Effector memory CD8-positive, alpha-beta T cell (primary cell): ENCODE measurements around the gene SMARCB1.
A peak's percentile ranks its signal among the peaks of the same experiment; 100 is the strongest.

Experiments
- ATAC-seq: fragments of 150-1000 bp; cut with Tn5 transposase; replicated peaks from 2 replicates; pipeline ENCODE4 v1.10.0; 2021; ENCODE audit warnings: mild to moderate bottlenecking, moderate library complexity
- DNase-seq, 3 experiments: peaks; one replicate each; pipeline ENCODE4 v3.0.0; 2021
- H3K27ac Mint-ChIP-seq, 2 donors: one replicate each; pipeline ENCODE4 v1.8.0; 2022; ENCODE audit warnings: mild to moderate bottlenecking in 2 of 2, mixed read lengths in 2 of 2, moderate library complexity in 2 of 2
- H3K27me3 Mint-ChIP-seq, 2 donors: one replicate each; pipeline ENCODE4 v1.8.0; 2022; ENCODE audit warnings: mixed read lengths in 2 of 2
- H3K36me3 Mint-ChIP-seq: one replicate; pipeline ENCODE4 v1.8.0; 2022; ENCODE audit warnings: mild to moderate bottlenecking, moderate library complexity, mixed read lengths; ENCODE audit not compliant: insufficient read depth
- H3K4me1 Mint-ChIP-seq, 2 donors: one replicate each; pipeline ENCODE4 v1.8.0; 2022; ENCODE audit warnings: low read depth in 2 of 2, mixed read lengths in 2 of 2
- H3K4me3 Mint-ChIP-seq, 2 donors: one replicate each; pipeline ENCODE4 v1.8.0; 2022; ENCODE audit warnings: mild to moderate bottlenecking in 2 of 2, mixed read lengths in 2 of 2, moderate library complexity in 2 of 2
- H3K9me3 Mint-ChIP-seq, 2 donors: one replicate each; pipeline ENCODE4 v1.8.0; 2022; ENCODE audit warnings: mixed read lengths in 2 of 2

SMARCB1 gene

DNA sequence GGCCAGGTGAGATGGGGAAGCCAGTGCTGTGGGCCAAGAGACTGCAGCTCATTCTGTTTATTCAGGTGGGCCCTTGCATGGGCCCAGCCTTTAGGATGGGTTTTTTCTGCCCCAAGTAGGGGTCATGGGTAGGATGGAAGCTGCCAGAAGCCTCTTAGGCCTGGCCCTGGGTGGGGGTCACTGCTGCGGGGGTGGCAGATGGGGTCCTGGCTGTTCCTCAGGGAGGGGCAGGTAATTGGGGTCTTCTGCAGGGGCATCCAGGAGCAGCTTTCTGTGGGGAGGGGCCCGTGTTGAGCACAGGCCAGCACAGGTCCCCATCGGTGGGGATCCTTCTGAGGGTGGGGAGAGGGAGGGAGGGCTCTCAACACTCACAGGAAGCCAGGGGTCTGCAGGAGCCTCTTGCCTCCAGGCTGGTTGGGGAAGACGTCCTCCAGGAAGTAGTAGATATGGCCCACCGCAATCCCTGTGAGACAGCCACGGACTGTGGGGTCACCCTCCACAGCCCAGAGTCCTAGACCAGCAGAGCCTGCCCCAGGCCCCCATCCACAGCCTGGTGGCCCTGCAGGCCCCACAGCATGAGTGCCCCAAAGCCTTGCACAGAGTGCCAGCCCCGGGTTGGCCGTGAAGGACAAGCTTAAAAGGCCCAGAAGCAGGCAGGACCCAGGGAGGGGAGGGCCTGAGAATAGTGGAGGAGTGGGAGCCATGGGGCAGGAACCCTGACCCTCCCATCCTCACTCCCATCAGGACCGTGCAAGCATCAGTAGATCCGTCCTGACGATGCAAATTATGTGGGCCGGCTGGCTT is 50.1 kb downstream of the SMARCB1 start:
- Mint-ChIP-seq H3K27me3 (no peaks in the 10 kb centered on the region), H3K4me3 (peak overlapping the region in 1 of 2 donors; percentile 17), H3K36me3 (peaks cover 18% of the 10 kb centered on the region), H3K27ac (peak overlapping the region in 1 of 2 donors; percentile 93), H3K9me3 (no peaks in the 10 kb centered on the region), H3K4me1 (peaks cover 16 to 19% of the 10 kb centered on the region in 2 donors)
- DNase-seq (no peak), ATAC-seq (no peak)

DNA sequence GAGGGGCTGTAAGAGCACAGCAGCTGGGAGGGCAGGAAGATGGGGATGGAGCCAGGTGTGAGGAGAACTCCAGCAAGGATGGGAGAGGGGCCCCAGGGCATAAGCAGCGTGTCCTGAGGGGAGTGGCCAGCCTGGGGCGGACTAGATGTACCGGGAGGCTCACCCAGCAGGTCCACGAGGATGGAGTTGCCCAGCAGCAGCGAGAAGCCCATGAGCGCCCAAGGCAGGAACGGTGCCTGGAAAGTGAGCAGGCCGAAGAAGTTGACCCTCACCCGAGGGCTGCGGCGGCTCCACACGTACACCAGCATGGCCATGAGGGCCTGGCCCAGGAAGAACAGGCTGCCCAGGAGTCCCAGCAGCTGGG is 50.7 kb downstream of the SMARCB1 start:
- Mint-ChIP-seq H3K27me3 (no peaks in the 10 kb centered on the region), H3K27ac (peak overlapping the region in 1 of 2 donors; percentile 93), H3K9me3 (no peaks in the 10 kb centered on the region), H3K36me3 (peaks cover 18% of the 10 kb centered on the region), H3K4me3 (peak overlapping the region; percentile 92 to 96), H3K4me1 (peaks cover 16 to 19% of the 10 kb centered on the region in 2 donors)
- DNase-seq: no peak
- ATAC-seq: no peak

DNA sequence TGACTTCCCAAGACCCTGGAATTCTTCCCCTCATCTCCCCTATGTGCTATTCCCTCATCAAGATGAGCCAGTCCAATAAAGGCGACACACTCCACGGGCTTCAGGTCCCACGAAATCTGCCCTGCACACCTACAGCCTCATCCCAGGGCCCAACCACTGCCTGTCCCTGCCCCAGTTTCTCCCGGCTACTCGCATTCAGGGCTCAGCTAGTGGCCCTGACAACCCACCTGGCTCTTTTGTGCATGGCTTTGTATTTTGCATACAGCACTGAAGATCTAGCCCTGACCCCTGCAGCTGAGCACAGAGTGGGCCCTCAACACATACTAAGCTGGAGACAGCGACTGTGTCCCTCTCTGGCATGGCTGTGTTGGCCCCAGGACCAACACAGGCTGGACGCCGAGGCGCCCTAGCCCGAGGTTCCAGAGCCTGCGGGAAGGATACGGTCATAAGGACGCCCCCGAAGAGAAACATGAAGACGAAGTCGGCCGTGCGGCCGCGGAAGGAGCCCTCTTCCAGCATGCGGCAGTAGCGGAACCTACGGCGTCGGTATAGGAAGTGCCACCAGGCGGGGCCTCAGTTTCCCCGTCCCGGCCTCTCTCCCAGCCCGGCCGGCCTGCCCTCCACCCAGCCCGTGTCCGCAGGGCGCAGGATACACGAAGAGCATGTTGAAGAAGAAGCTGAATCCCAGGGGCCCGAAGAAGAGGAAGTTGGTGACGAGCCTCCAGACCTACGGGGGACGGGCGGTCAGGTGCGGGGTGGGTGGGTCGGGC is 51.3 kb downstream of the SMARCB1 start:
- Mint-ChIP-seq H3K27ac (peak overlapping the region; percentile 28 to 93), H3K4me3 (peak overlapping the region; percentile 92 to 96), H3K9me3 (no peaks in the 10 kb centered on the region), H3K36me3 (peaks cover 18% of the 10 kb centered on the region), H3K4me1 (peaks cover 16 to 19% of the 10 kb centered on the region in 2 donors), H3K27me3 (no peaks in the 10 kb centered on the region)
- DNase-seq (no peak), ATAC-seq (no peak)

DNA sequence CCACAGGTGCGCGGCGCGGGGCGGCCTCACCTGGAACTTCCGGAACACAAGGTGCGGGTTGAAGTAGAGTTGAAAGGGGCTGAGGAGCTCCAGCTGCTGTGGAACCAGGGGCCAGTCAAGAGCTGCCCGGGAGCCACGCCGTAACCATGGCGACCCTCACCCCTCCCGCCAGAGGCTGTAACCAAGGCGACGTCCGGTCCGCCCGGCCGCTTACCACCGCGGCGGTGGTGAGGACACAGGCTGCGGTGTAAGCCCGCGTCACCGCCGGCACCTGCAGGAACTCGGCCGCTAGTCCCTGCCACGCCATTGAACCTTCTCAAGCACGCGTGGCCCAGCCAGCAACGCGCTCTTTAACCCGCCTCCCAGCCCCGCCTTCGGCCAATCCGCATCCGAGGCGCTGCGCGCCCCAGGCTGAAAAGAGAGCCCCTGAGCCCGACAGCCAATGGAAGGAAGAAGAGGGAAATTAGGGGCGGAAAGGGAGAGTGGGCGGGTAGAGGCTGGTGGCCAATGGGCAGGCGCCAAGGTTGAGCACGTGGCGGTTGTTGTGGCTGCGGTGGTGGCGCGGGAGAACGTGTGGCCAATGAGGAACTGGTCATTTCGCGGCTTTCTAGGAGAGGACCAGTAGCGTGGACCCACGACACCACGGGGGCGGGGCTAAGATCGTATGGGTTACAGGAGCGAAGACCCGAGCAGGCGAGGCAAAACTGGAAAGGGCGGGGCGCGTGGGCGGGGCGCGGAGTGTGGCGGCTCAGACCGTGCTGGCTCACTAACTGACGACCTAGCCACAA is 52.1 kb downstream of the SMARCB1 start, which contains the start of gene DERL3:
Gene DERL3 (minus strand): TSS at position 326 of the 788 bp plus-strand sequence. CDS start 19 bp downstream, at position 307.
- Mint-ChIP-seq H3K4me3 (peak within 1 kb of the TSS; percentile 92 to 96), H3K9me3 (no peaks in the 10 kb centered on the region), H3K4me1 (peaks cover 16 to 19% of the 10 kb centered on the region in 2 donors), H3K27me3 (no peaks in the 10 kb centered on the region), H3K27ac (peak within 1 kb of the TSS; percentile 72 to 93), H3K36me3 (peaks cover 18% of the 10 kb centered on the region)
- ATAC-seq: peak; percentile 90
- DNase-seq: peak; percentile 91 to 93 (median 92)

DNA sequence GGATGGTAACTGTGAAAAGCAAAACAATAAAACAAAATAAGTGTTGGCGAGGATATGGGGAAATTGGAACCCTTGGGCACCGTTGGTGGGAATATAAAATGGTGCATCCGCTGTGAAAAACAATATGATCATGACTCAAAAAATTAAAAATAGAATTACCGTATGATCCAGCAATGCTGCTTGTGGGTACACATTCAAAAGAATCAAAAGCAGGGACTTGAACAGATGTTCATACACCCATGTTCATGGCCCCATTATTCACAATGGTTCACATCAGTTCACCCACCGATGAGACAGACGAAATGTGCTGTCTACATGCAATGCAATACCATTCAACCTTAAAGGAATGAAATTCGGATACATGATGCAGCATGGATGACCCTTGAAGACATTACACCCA is 53.3 kb downstream of the SMARCB1 start:
- peaks cover 16 to 21% of the 10 kb centered on the region in 2 donors for H3K4me1 Mint-ChIP-seq
- ATAC-seq: no peak
- H3K9me3 Mint-ChIP-seq: no peaks in the 10 kb centered on the region
- no peak for DNase-seq
- H3K4me3 Mint-ChIP-seq: peak overlapping the region in 1 of 2 donors; percentile 96
- H3K27me3 Mint-ChIP-seq: no peaks in the 10 kb centered on the region
- peak overlapping the region in 1 of 2 donors; percentile 15 for H3K27ac Mint-ChIP-seq
- peaks cover 18% of the 10 kb centered on the region for H3K36me3 Mint-ChIP-seq

DNA sequence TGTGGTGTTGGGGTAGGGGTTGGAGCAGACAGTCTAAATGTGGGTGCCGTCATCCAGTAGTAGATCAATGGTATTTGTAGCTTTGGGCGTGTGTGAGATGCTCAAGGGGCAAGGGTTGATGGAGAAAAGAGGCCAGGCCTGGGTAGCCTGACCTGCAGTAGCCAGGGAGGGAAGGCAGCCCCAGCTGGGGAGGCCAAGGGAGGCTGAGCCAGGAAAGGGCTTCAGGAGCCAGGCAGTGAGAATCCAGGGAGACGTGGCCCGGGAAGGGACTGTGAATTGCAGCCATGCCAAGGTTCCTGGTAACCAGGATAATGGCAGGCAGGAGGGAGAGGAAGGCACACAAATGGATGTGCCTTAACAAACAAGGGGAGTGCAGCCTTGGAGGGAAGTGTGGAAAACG is 54.5 kb downstream of the SMARCB1 start:
- no peak overlapping the region for H3K4me3 Mint-ChIP-seq
- H3K4me1 Mint-ChIP-seq: peaks cover 16 to 21% of the 10 kb centered on the region in 2 donors
- DNase-seq: no peak
- ATAC-seq: no peak
- H3K27ac Mint-ChIP-seq: no peak overlapping the region
- no peaks in the 10 kb centered on the region for H3K9me3 Mint-ChIP-seq
- H3K27me3 Mint-ChIP-seq: no peaks in the 10 kb centered on the region
- peaks cover 15% of the 10 kb centered on the region for H3K36me3 Mint-ChIP-seq

DNA sequence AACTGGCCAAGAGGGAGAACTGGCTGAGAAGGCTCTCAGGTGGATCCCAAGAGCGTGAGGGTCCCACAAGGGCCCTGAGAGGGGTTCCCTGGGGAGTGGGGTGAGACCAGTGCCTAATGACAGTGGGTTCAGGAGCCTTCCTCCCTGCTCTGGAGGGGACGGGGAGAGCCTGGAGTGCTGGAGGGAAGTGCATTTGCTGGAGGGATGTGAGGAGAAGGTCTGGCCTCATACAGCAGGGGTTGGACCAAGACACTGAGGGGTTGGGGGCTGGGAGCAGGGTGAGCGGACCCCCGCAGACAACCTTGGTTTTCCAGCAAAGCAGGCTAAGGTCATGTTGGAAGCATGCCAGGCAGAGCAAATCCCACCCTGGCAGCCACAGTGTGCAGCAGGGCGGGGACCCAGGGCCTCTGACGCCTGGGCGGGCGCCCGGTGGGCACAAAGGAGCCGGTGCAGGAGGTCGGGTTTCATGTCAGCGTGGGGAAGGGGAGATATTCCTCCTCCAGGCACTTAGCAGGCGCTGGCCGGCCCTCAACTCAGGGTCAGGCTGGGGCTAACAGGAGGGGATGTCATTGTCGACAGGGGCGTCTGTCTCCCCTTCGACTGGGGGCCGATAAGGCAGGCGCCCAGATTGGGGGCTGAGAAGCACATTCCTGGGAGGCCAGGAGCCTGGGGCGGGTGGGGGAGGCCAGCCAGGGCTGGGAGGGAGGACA is 55.1 kb downstream of the SMARCB1 start:
- Mint-ChIP-seq H3K4me1 (peaks cover 16 to 21% of the 10 kb centered on the region in 2 donors), H3K36me3 (peaks cover 15% of the 10 kb centered on the region), H3K9me3 (no peaks in the 10 kb centered on the region), H3K4me3 (no peak overlapping the region), H3K27ac (no peak overlapping the region), H3K27me3 (no peaks in the 10 kb centered on the region)
- DNase-seq: no peak
- ATAC-seq: no peak

DNA sequence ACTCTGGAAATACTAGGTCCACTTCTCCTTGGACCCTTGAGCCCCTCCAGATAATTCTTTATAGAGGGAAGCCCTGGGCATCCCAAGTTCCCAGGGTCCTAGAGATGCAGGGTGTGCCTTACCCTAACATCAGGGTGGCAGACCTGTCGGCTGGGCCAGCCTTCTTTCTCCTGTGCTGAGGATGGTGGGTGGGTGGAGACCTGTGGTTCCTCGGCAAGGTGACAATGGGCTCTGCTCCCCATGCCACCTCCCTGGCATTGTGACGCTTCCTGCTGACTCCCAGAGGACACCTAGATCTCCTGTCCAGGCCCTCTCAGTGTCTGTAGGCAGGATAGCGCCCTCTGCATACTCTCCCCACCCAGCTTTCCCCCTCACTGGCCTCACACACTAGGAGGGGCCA is 55.8 kb downstream of the SMARCB1 start:
- H3K27ac Mint-ChIP-seq: peak overlapping the region in 1 of 2 donors; percentile 10
- no peak for DNase-seq
- peaks cover 15% of the 10 kb centered on the region for H3K36me3 Mint-ChIP-seq
- H3K4me3 Mint-ChIP-seq: no peak overlapping the region
- H3K27me3 Mint-ChIP-seq: no peaks in the 10 kb centered on the region
- H3K9me3 Mint-ChIP-seq: no peaks in the 10 kb centered on the region
- H3K4me1 Mint-ChIP-seq: peaks cover 16 to 19% of the 10 kb centered on the region in 2 donors
- no peak for ATAC-seq

DNA sequence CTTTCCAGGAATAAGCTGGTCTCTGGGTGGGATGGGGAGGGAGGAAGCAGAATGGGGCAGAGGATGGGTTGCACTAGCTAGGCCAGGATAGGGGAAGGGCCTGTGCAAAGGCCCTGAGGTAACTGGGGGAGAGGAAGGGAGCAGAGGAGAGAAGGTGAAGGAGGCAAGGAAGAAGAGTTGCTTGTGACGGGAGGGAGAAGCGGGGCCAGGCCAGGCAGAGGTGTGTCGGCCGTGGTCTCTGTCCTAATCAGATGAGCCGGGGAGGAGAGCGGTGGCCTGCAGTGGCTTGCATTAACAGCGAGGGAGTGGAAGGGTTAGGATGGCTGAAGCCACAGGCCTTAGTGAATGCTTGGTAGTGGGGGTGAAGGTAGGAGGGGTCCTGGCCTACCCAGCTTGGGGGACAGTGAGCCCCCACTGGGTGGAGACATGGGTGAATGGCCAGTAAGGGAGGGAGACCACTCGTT is 58.0 kb downstream of the SMARCB1 start:
- DNase-seq: no peak
- peaks cover 3% of the 10 kb centered on the region for H3K36me3 Mint-ChIP-seq
- no peaks in the 10 kb centered on the region for H3K27me3 Mint-ChIP-seq
- ATAC-seq: no peak
- H3K27ac Mint-ChIP-seq: no peak overlapping the region
- H3K4me3 Mint-ChIP-seq: no peak overlapping the region
- H3K9me3 Mint-ChIP-seq: no peaks in the 10 kb centered on the region
- peaks cover 0 to 4% of the 10 kb centered on the region in 2 donors for H3K4me1 Mint-ChIP-seq

DNA sequence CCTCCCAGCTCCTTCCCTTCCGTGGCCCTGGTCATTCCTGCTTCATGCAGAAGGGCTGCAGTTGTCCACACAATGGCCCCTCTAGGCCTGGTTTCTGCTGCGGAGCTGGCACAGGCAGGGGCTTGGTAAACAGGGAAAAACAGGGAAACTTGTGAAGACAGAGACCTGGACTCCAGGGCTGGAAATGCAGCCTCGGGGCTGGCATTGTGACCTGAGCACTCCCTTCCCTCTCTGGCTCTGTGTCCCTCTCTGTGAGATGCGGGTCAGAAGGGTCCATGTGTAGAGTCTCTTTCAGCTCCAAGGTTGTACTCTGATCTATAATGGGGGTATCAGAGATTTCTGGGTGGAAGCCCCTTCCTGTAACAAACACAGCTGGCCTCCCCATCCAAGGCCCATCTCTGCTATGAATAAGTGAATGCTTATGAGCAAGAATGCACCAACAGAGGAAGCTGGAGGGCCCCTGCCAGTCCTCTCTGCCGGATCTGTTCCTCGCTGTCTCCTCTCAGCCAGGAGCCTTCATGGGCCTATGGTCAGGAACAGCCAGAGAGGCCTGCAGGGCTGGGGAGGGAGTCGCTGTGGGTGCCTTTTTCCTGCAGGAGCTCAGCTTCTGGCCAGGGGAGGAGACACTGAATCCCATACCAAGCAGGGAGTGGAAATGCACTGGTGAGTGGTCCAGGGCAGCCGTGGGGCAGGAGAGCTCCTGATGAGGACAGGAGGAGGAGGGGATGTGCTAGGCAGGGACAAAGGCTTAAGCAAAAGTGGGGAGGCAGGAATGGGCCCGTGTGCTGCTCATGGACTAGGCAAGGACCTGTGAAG is 58.7 kb downstream of the SMARCB1 start:
- Mint-ChIP-seq H3K27me3 (no peaks in the 10 kb centered on the region), H3K36me3 (no peaks in the 10 kb centered on the region), H3K27ac (no peak overlapping the region), H3K4me1 (peaks cover 0 to 2% of the 10 kb centered on the region in 2 donors), H3K9me3 (no peaks in the 10 kb centered on the region), H3K4me3 (no peak overlapping the region)
- no peak for DNase-seq
- ATAC-seq: no peak

DNA sequence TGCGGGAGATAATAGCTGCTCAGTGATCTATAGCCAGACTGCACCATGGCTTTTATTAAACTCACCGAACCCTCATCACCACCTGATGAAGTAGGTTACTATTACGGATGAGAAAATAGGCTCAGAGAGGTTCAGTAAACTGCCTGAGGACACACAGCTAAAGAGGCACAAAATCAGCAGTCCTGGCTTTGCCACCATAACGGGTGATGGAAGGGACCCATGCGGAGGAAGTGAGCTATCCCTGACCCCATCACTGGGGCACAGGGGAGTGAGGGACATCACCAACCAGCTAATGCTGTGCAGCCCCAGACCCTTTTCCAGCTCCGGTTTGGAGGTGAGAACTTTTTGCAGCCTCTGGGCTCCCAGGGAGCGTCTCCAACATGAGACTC is 59.3 kb downstream of the SMARCB1 start:
- no peak overlapping the region for H3K27ac Mint-ChIP-seq
- H3K4me1 Mint-ChIP-seq: peaks cover 0 to 2% of the 10 kb centered on the region in 2 donors
- no peaks in the 10 kb centered on the region for H3K9me3 Mint-ChIP-seq
- H3K36me3 Mint-ChIP-seq: peaks cover under 1% of the 10 kb centered on the region
- no peak overlapping the region for H3K4me3 Mint-ChIP-seq
- no peaks in the 10 kb centered on the region for H3K27me3 Mint-ChIP-seq
- no peak for DNase-seq
- ATAC-seq: no peak

DNA sequence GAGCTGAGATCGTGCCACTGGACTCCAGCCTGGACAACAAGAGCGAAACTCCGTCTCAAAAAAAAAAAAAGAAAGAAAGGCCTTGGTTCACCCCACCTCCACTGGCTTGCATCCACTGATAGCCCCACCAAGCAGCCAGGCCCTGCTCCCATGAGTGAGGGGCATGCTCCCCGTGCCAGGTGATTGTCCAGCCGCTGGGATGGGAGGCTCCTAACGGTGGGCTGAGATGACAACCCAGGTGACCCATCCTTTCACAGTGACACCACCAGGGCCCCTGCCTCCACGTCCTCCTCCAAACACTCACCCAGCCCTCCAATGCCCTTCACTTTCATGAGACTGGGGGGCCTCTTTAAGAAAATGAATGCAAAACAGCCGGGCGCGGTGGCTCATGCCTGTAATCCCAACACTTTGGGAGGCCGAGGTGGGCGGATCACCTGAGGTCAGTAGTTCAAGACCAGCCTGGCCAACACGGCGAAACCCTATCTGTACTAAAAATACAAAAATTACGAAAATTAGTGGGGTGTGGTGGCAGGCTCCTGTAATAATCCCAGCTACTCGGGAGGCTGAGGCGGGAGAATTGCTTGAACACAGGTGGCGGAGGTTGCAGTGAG is 60.6 kb downstream of the SMARCB1 start:
- H3K27ac Mint-ChIP-seq: no peak overlapping the region
- H3K27me3 Mint-ChIP-seq: no peaks in the 10 kb centered on the region
- no peaks in the 10 kb centered on the region for H3K9me3 Mint-ChIP-seq
- ATAC-seq: no peak
- H3K36me3 Mint-ChIP-seq: peaks cover 3% of the 10 kb centered on the region
- DNase-seq: no peak
- H3K4me1 Mint-ChIP-seq: peaks cover 0 to 2% of the 10 kb centered on the region in 2 donors
- no peak overlapping the region for H3K4me3 Mint-ChIP-seq
